Ishikawa (cell line): ENCODE data around the gene MYO9B.

Source experiments
- CEBPB ChIP-seq: IDR thresholded peaks from 2 replicates; pipeline ENCODE4 v1.6.1; 2012
- EP300 ChIP-seq: IDR thresholded peaks from 2 replicates; pipeline ENCODE4 v1.6.1; 2012; ENCODE audit warnings: borderline replicate concordance
- FOXM1 ChIP-seq: IDR thresholded peaks from 2 replicates; pipeline ENCODE4 v1.6.1; 2012; ENCODE audit warnings: low read depth, borderline replicate concordance
- NFIC ChIP-seq: IDR thresholded peaks from 2 replicates; pipeline ENCODE4 v1.6.1; 2012
- RAD21 ChIP-seq: IDR thresholded peaks from 2 replicates; pipeline ENCODE4 v1.6.1; 2012; ENCODE audit warnings: low read depth
- TAF1 ChIP-seq: IDR thresholded peaks from 2 replicates; pipeline ENCODE4 v1.6.1; 2012; ENCODE audit warnings: low read depth, mild to moderate bottlenecking
- TEAD4 ChIP-seq: IDR thresholded peaks from 2 replicates; pipeline ENCODE4 v1.6.1; 2012
- ZBTB7A ChIP-seq: IDR thresholded peaks from 2 replicates; pipeline ENCODE4 v1.6.1; 2012; ENCODE audit warnings: low read depth
- TF ChIP-seq, protein P1 (sequence below): IDR thresholded peaks from 2 replicates; pipeline ENCODE4 v1.6.1; 2012
- TF ChIP-seq, protein P2 (sequence below): IDR thresholded peaks from 2 replicates; pipeline ENCODE4 v1.6.1; 2012; ENCODE audit warnings: low read depth, mild to moderate bottlenecking
- TF ChIP-seq, protein P3 (sequence below): IDR thresholded peaks from 2 replicates; pipeline ENCODE4 v1.6.1; 2012

DNA sequence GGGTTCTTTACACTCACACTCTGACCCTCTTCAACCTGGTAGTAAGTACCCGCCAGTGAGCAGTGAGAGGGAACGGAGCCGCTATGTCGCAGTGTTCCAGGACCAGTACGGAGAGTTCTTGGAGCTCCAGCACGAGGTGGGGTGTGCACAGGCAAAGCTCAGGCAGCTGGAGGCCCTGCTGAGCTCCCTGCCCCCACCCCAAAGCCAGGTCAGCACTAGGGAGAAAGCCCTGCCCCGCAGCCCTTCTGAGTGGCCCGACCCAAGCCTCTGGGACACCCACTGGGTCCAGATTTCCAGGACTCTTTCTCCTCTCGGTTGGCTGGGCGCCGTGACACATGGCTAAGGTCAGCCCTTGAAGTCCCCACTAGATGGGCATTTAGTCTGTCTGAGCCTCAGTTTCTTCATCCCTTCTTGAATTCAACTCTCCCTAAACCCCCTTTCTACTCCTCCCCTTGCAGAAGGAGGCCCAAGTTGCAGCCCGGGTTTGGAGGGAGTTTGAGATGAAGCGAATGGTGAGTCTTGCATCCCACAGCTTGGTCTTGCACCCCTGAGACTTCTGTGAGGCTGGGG, 152.3 kb downstream of the MYO9B start:
- TF ChIP-seq RAD21 (no peak), EP300 (no peak), FOXM1 (no peak), TAF1 (no peak), CEBPB (no peak), NFIC (no peak), ZBTB7A (no peak), TEAD4 (no peak)
- TF ChIP-seq, protein P1, sequence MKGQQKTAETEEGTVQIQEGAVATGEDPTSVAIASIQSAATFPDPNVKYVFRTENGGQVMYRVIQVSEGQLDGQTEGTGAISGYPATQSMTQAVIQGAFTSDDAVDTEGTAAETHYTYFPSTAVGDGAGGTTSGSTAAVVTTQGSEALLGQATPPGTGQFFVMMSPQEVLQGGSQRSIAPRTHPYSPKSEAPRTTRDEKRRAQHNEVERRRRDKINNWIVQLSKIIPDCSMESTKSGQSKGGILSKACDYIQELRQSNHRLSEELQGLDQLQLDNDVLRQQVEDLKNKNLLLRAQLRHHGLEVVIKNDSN, result no peak
- TF ChIP-seq, protein P2, sequence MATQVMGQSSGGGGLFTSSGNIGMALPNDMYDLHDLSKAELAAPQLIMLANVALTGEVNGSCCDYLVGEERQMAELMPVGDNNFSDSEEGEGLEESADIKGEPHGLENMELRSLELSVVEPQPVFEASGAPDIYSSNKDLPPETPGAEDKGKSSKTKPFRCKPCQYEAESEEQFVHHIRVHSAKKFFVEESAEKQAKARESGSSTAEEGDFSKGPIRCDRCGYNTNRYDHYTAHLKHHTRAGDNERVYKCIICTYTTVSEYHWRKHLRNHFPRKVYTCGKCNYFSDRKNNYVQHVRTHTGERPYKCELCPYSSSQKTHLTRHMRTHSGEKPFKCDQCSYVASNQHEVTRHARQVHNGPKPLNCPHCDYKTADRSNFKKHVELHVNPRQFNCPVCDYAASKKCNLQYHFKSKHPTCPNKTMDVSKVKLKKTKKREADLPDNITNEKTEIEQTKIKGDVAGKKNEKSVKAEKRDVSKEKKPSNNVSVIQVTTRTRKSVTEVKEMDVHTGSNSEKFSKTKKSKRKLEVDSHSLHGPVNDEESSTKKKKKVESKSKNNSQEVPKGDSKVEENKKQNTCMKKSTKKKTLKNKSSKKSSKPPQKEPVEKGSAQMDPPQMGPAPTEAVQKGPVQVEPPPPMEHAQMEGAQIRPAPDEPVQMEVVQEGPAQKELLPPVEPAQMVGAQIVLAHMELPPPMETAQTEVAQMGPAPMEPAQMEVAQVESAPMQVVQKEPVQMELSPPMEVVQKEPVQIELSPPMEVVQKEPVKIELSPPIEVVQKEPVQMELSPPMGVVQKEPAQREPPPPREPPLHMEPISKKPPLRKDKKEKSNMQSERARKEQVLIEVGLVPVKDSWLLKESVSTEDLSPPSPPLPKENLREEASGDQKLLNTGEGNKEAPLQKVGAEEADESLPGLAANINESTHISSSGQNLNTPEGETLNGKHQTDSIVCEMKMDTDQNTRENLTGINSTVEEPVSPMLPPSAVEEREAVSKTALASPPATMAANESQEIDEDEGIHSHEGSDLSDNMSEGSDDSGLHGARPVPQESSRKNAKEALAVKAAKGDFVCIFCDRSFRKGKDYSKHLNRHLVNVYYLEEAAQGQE, result no peak
- TF ChIP-seq, protein P3, sequence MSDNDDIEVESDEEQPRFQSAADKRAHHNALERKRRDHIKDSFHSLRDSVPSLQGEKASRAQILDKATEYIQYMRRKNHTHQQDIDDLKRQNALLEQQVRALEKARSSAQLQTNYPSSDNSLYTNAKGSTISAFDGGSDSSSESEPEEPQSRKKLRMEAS, result no peak
